H1 (cell line): ENCODE data around the gene CD46. TPM values are rescaled to one million over a fixed set of nuclear protein-coding genes. Genes with fewer than 3 reads are reported as not detected.

Source experiments
- CTCF ChIA-PET: fragments of 300-600 bp; sonication (Branson Sonifier 250); formaldehyde crosslinking; loops from one replicate; lab custom pipeline; 2021; ENCODE audit not compliant: partially characterized antibody; lab: Charles Lee
- POLR2A ChIA-PET: fragments of 300-600 bp; sonication (Branson Sonifier 250); formaldehyde crosslinking; loops from one replicate; lab custom pipeline; 2021; ENCODE audit warnings: inconsistent platforms; ENCODE audit not compliant: partially characterized antibody; lab: Charles Lee
- DNase-seq, 2 experiments: peaks; one replicate each; pipeline versions ENCODE4 v3.0.0 to v3.0.0-alpha.2; 2010 to 2022; ENCODE audit warnings: low spot score in 2 of 2, low read depth in 1 of 2, mixed read lengths in 1 of 2
- FAIRE-seq: peaks from 2 replicates; lab custom pipeline; 2011; peaks lifted over from hg19 to GRCh38; lab: Jason Lieb, UNC
- H2AFZ ChIP-seq: 2 replicates; pipeline ENCODE4 v1.8.1; 2012; ENCODE audit warnings: low read length, inconsistent platforms
- H2AK5ac ChIP-seq: 2 replicates; pipeline ENCODE4 v1.6.1; 2013; ENCODE audit warnings: low read depth, low read length
- H2BK120ac ChIP-seq: replicated peaks from 2 replicates; pipeline ENCODE3; 2013; ENCODE audit warnings: low read depth, low read length, inconsistent platforms
- H2BK12ac ChIP-seq: 2 replicates; pipeline ENCODE4 v1.6.1; 2013; ENCODE audit warnings: low read depth, low read length
- H2BK15ac ChIP-seq: 2 replicates; pipeline ENCODE4 v1.6.1; 2013; ENCODE audit warnings: low read length
- H2BK20ac ChIP-seq: 2 replicates; pipeline ENCODE4 v1.6.1; 2013; ENCODE audit warnings: low read length
- H2BK5ac ChIP-seq: 2 replicates; pipeline ENCODE4 v1.6.1; 2013; ENCODE audit warnings: low read depth, low read length
- H3K14ac ChIP-seq: 2 replicates; pipeline ENCODE4 v1.6.1; 2013; ENCODE audit warnings: inconsistent platforms; ENCODE audit not compliant: insufficient read length
- H3K18ac ChIP-seq: 2 replicates; pipeline ENCODE4 v1.6.1; 2013; ENCODE audit warnings: low read length; ENCODE audit errors: extremely low read depth
- H3K23ac ChIP-seq: 2 replicates; pipeline ENCODE4 v1.6.1; 2013; ENCODE audit warnings: inconsistent platforms; ENCODE audit not compliant: insufficient read length
- H3K23me2 ChIP-seq: 2 replicates; pipeline ENCODE4 v1.6.1; 2013; ENCODE audit warnings: low read depth, low read length
- H3K27ac ChIP-seq: 2 replicates; pipeline ENCODE4 v1.6.1; 2011; ENCODE audit warnings: low read depth, low read length, inconsistent platforms
- H3K27me3 ChIP-seq, 4 experiments: replicated peaks in 1 of 4; 1 replicate in 1 of 4; 2 replicates in 3 of 4; pipeline versions ENCODE4 v1.6.1 to v1.8.1; 2011 to 2013; ENCODE audit warnings: low read length in 3 of 4, mild to moderate bottlenecking in 3 of 4, inconsistent platforms in 2 of 4, mixed read lengths in 2 of 4, moderate library complexity in 1 of 4; ENCODE audit not compliant: control insufficient read depth in 3 of 4, insufficient read depth in 3 of 4; ENCODE audit errors: extremely low read depth in 1 of 4
- H3K36me3 ChIP-seq, 4 experiments: 2 replicates each; pipeline versions ENCODE4 v1.6.1 to v1.8.1; 2011 to 2013; ENCODE audit warnings: mild to moderate bottlenecking in 4 of 4, low read length in 3 of 4, moderate library complexity in 2 of 4, control low read depth in 1 of 4, inconsistent platforms in 1 of 4; ENCODE audit not compliant: insufficient read depth in 4 of 4, control insufficient read depth in 2 of 4
- H3K4ac ChIP-seq: replicated peaks from 2 replicates; pipeline ENCODE3; 2013; ENCODE audit warnings: low read length, low read depth, mixed read lengths, inconsistent platforms; ENCODE audit not compliant: insufficient read length
- H3K4me1 ChIP-seq, 4 experiments: replicated peaks in 1 of 4; 1 replicate in 1 of 4; 2 replicates in 3 of 4; pipeline versions ENCODE4 v1.6.1 to v1.8.1; 2011 to 2013; ENCODE audit warnings: low read length in 3 of 4, inconsistent platforms in 2 of 4, mixed read lengths in 1 of 4; ENCODE audit not compliant: insufficient read depth in 4 of 4, control insufficient read depth in 3 of 4
- H3K4me2 ChIP-seq, 2 experiments: 2 replicates each; pipeline versions ENCODE4 v1.6.1 to v1.8.1; 2011 to 2013; ENCODE audit warnings: low read depth in 2 of 2, low read length in 2 of 2, control low read depth in 1 of 2, inconsistent platforms in 1 of 2, mild to moderate bottlenecking in 1 of 2; ENCODE audit not compliant: insufficient read depth in 1 of 2
- H3K4me3 ChIP-seq, 4 experiments: fragments of 200-600, 300-600 bp in 1 of 4; sonication (generic), shearing (Covaris generic), sonication (Bioruptor Twin) in 1 of 4; 2 replicates each; pipeline versions ENCODE4 v1.5.1 to v1.8.1; 2011 to 2016; ENCODE audit warnings: low read length in 4 of 4, low read depth in 3 of 4, control low read depth in 2 of 4, inconsistent platforms in 2 of 4, mild to moderate bottlenecking in 2 of 4, mixed read lengths in 1 of 4, moderate library complexity in 1 of 4; ENCODE audit not compliant: insufficient read depth in 2 of 4; ENCODE audit errors: extremely low read depth in 1 of 4
- H3K56ac ChIP-seq: replicated peaks from 2 replicates; pipeline ENCODE3; 2013; ENCODE audit warnings: low read depth, mild to moderate bottlenecking, mixed read lengths, low read length, inconsistent platforms; ENCODE audit not compliant: insufficient read length
- H3K79me1 ChIP-seq: 2 replicates; pipeline ENCODE4 v1.6.1; 2013; ENCODE audit warnings: low read depth, low read length, control low read depth
- H3K79me2 ChIP-seq, 2 experiments: 2 replicates each; pipeline versions ENCODE4 v1.6.1 to v1.8.1; 2012 to 2013; ENCODE audit warnings: low read length in 2 of 2, mild to moderate bottlenecking in 2 of 2, inconsistent platforms in 1 of 2; ENCODE audit not compliant: insufficient read depth in 2 of 2, control insufficient read depth in 1 of 2
- H3K9ac ChIP-seq, 4 experiments: replicated peaks in 1 of 4; 1 replicate in 1 of 4; 2 replicates in 3 of 4; pipeline versions ENCODE4 v1.6.1 to v1.8.1; 2011 to 2013; ENCODE audit warnings: low read depth in 3 of 4, low read length in 3 of 4, control low read depth in 2 of 4, mild to moderate bottlenecking in 2 of 4, moderate library complexity in 2 of 4, inconsistent platforms in 1 of 4; ENCODE audit errors: extremely low read depth in 1 of 4
- H3K9me3 ChIP-seq, 2 experiments: 2 replicates each; pipeline versions ENCODE4 v1.6.1 to v1.8.1; 2012 to 2013; ENCODE audit warnings: mild to moderate bottlenecking in 2 of 2, moderate library complexity in 2 of 2, control low read depth in 1 of 2, inconsistent platforms in 1 of 2, low read depth in 1 of 2, low read length in 1 of 2, mixed read lengths in 1 of 2; ENCODE audit not compliant: insufficient read depth in 2 of 2
- H4K20me1 ChIP-seq, 2 experiments: replicated peaks in 1 of 2; 2 replicates each; pipeline versions ENCODE3 to v1.8.1; 2011 to 2013; ENCODE audit warnings: inconsistent platforms in 2 of 2, low read length in 2 of 2, mild to moderate bottlenecking in 1 of 2; ENCODE audit not compliant: insufficient read depth in 2 of 2, control insufficient read depth in 1 of 2
- H4K5ac ChIP-seq: 2 replicates; pipeline ENCODE4 v1.6.1; 2013; ENCODE audit warnings: low read length, low read depth, mixed read lengths, inconsistent platforms; ENCODE audit not compliant: insufficient read length
- H4K8ac ChIP-seq: 2 replicates; pipeline ENCODE4 v1.8.0; 2013; ENCODE audit warnings: mild to moderate bottlenecking, moderate library complexity, low read length, inconsistent platforms; ENCODE audit not compliant: insufficient read depth; ENCODE audit errors: extremely low read depth
- H4K91ac ChIP-seq: replicated peaks from 2 replicates; pipeline ENCODE3; 2013; ENCODE audit warnings: low read length, mixed read lengths, inconsistent platforms; ENCODE audit not compliant: insufficient read length
- EP300 ChIP-seq, 2 experiments: IDR thresholded peaks; 1 replicate in 1 of 2; 2 replicates in 1 of 2; pipeline ENCODE4 v1.6.1; 2011 to 2012; ENCODE audit warnings: low read depth in 2 of 2, low read length in 2 of 2, mild to moderate bottlenecking in 2 of 2, borderline replicate concordance in 1 of 2, inconsistent platforms in 1 of 2, moderate library complexity in 1 of 2
- EZH2 ChIP-seq: fragments of 200-600 bp; sonication (generic); IDR thresholded peaks from 2 replicates; pipeline ENCODE4 v1.7.1; 2012; ENCODE audit warnings: low read depth, mild to moderate bottlenecking, moderate library complexity, low read length, inconsistent platforms; ENCODE audit not compliant: severe bottlenecking
- KDM1A ChIP-seq: fragments of 200-600, 300-600 bp; sonication (generic); IDR thresholded peaks from 2 replicates; pipeline ENCODE4 v1.7.1; 2016; ENCODE audit warnings: mild to moderate bottlenecking, low read length, borderline replicate concordance
- MAFK ChIP-seq: IDR thresholded peaks from 2 replicates; pipeline ENCODE4 v1.6.1; 2012; ENCODE audit warnings: low read depth, mild to moderate bottlenecking, improper control_type of control experiment, low read length
- PHF8 ChIP-seq: fragments of 200-600 bp; sonication (generic); conservative IDR thresholded peaks from 2 replicates; pipeline ENCODE4 v1.7.1; 2012; ENCODE audit warnings: low read depth, mild to moderate bottlenecking, inconsistent platforms, low read length, moderate library complexity
- RNF2 ChIP-seq: fragments of 200-900, 300-1000 bp; sonication (generic); IDR thresholded peaks from 2 replicates; pipeline ENCODE4 v1.7.1; 2016; ENCODE audit warnings: borderline replicate concordance, low read depth, mild to moderate bottlenecking, antibody characterized with exemption, low read length; ENCODE audit not compliant: poor library complexity, severe bottlenecking; ENCODE audit errors: missing control alignments
- SAP30 ChIP-seq: fragments of 300-600 bp; sonication (generic); IDR thresholded peaks from 2 replicates; pipeline ENCODE4 v1.7.1; 2012; ENCODE audit warnings: low read length, moderate library complexity, mild to moderate bottlenecking, inconsistent platforms; ENCODE audit not compliant: insufficient read depth, insufficient replicate concordance
- SRF ChIP-seq: IDR thresholded peaks from 2 replicates; pipeline ENCODE4 v1.6.1; 2011; ENCODE audit warnings: mild to moderate bottlenecking, low read depth, low read length, moderate library complexity
- TAF7 ChIP-seq: optimal IDR thresholded peaks from 2 replicates; pipeline ENCODE3; 2011; ENCODE audit warnings: low read depth, mild to moderate bottlenecking, inconsistent platforms, low read length, moderate library complexity, borderline replicate concordance
- TBP ChIP-seq: IDR thresholded peaks from 2 replicates; pipeline ENCODE4 v1.6.1; 2011; ENCODE audit warnings: low read depth, low read length, improper control_type of control experiment
- ZNF274 ChIP-seq: IDR thresholded peaks from 2 replicates; pipeline ENCODE4 v1.7.0; 2012; ENCODE audit warnings: low read length, borderline replicate concordance; ENCODE audit errors: extremely low read depth
- WGBS, 2 experiments: shearing (Covaris generic) in 1 of 2; methylation state at CpG; one replicate each; pipeline versions ENCODE4 v1.1.6 to v1.1.7; 2013 to 2015; ENCODE audit warnings: low lambda C conversion rate in 2 of 2, mixed read lengths in 2 of 2, inconsistent platforms in 1 of 2, low coverage in 1 of 2, missing lambda C conversion rate in 1 of 2; ENCODE audit not compliant: insufficient replicate concordance in 2 of 2, insufficient coverage in 1 of 2, insufficient read length in 1 of 2; ENCODE audit errors: extremely low coverage in 1 of 2, missing lambda C conversion rate in 1 of 2; 5-methylcytosine and 5-hydroxymethylcytosine counted together
- polyA plus RNA-seq, 7 experiments: library from polyadenylated mRNA; depleted of rRNA in 3 of 7; stranded (reverse) in 5 of 7; unstranded in 2 of 7; fragments of >200 nt in 5 of 7; fragments of 200-250 nt in 2 of 7; gene quantifications; 1 replicate in 5 of 7; 2 replicates in 1 of 7; 4 replicates in 1 of 7; pipeline versions ENCODE4 v1.2.1 to v1.2.3, GENCODE V29; 2011 to 2013; ENCODE audit warnings: missing spikeins in 2 of 7, mixed read lengths in 2 of 7
- total RNA-seq: library from RNA; stranded (reverse); fragmentation: NEBNext Ultra II Directional; extraction: Animal tissue kit (Norgen Biotek cat#: 25700); gene quantifications from 2 replicates; pipeline ENCODE4 v1.2.1, GENCODE V29; 2021

Gene CD46
- total and polyA plus RNA-seq, 2 of the 8 experiments (the other 6 are each of a cell fraction or from before 2014, with no cell fraction given), result 60.9 to 113 TPM

DNA sequence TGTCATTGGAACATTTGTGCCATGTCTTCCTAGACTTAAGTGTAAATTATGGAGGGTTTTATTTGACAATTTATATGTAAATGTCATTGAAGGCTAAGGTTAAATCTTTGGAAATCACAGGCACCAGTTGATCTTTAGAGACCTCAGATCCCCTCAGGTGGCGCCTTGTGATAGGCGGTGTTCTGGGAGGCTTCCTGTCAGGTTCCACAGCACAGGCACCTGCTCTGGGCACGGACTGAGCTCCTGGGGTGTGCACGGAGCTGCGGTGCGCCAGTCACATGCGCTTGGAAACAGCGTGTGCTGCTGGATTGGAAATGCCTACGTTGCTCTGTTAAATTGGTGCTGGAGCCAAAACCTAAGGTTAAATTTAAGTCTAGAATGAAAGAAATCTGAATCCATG lies 12.1 kb downstream of the CD46 start:
- H3K9ac ChIP-seq, result no peak overlapping the region
- H2BK120ac ChIP-seq, result no peak overlapping the region
- DNase-seq, result no peak
- no peaks in the 10 kb centered on the region for H3K27me3 ChIP-seq
- no peak overlapping the region for H2AK5ac ChIP-seq
- H3K79me2 ChIP-seq, result peaks cover 0 to 17% of the 10 kb centered on the region in 2 experiments; a peak in 2 of 4 replicates
- TF ChIP-seq SAP30 (no peak), SRF (no peak), MAFK (no peak), TBP (no peak), ZNF274 (no peak), EP300 (IDR thresholded peaks at IDR 0.05; ENCODE audit: borderline replicate concordance in 1 of 2, low read depth in 2 of 2, low read length in 2 of 2) (no peak), EZH2 (no peak), KDM1A (no peak), RNF2 (no peak), TAF7 (no peak), PHF8 (no peak)
- no peak overlapping the region for H3K23ac ChIP-seq
- no peak overlapping the region for H4K8ac ChIP-seq
- H3K36me3 ChIP-seq, result peaks cover 10 to 97% (median 59%) of the 10 kb centered on the region in 4 experiments
- no peak overlapping the region for H2BK20ac ChIP-seq
- H3K4me1 ChIP-seq, result no peaks in the 10 kb centered on the region
- H4K91ac ChIP-seq, result no peak overlapping the region
- H4K5ac ChIP-seq, result no peak overlapping the region
- ChIA-PET CTCF (interaction anchor here (2.2 kb wide), 1 partner anchor 33 kb away, joined by 9 read pairs; no protein-coding TSS in a partner anchor), POLR2A (no interaction called here)
- H3K56ac ChIP-seq, result no peak overlapping the region
- no peak overlapping the region for H3K4ac ChIP-seq
- no peak overlapping the region for H3K18ac ChIP-seq
- no peak overlapping the region for H2BK12ac ChIP-seq
- H3K23me2 ChIP-seq, result no peaks in the 10 kb centered on the region
- WGBS, 2 experiments, result 91% methylated on average over 9 of the region's 9 CpGs; no CpG with 5 or more reads in 1 of the 2 experiments
- no peaks in the 10 kb centered on the region for H3K9me3 ChIP-seq
- no peak overlapping the region for H3K4me2 ChIP-seq
- no peak overlapping the region for H3K14ac ChIP-seq
- peaks cover 4 to 6% of the 10 kb centered on the region in 2 experiments for H4K20me1 ChIP-seq
- H3K27ac ChIP-seq, result no peak overlapping the region
- no peak overlapping the region for H2BK15ac ChIP-seq
- no peaks in the 10 kb centered on the region; the same call in 1 of the 2 replicates for H3K79me1 ChIP-seq
- H2BK5ac ChIP-seq, result no peak overlapping the region
- no peak overlapping the region for H3K4me3 ChIP-seq
- no peak overlapping the region for H2AFZ ChIP-seq
- no peak for FAIRE-seq
